ENCODE measurements around the gene DENND2C.

DNA sequence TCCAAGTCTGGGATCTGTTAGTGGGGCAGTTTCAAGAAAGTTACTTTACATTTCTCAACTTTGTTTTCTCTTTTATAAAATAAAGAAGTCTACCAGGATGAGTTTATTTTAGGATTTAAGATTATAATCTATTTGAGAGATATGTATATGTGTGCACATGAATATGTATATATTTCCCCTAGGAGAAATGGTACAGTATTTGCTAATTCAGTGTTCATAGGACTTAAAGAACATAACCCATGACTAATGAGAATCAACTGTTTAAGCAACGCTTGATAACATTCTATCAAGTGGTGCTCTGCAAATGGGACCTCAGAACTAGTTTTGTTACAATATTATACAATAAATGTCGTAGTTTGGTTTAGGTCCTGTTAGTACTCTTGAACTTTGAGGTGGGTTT is 95.5 kb downstream of the DENND2C start:
- TF ChIP-seq, protein P1, sequence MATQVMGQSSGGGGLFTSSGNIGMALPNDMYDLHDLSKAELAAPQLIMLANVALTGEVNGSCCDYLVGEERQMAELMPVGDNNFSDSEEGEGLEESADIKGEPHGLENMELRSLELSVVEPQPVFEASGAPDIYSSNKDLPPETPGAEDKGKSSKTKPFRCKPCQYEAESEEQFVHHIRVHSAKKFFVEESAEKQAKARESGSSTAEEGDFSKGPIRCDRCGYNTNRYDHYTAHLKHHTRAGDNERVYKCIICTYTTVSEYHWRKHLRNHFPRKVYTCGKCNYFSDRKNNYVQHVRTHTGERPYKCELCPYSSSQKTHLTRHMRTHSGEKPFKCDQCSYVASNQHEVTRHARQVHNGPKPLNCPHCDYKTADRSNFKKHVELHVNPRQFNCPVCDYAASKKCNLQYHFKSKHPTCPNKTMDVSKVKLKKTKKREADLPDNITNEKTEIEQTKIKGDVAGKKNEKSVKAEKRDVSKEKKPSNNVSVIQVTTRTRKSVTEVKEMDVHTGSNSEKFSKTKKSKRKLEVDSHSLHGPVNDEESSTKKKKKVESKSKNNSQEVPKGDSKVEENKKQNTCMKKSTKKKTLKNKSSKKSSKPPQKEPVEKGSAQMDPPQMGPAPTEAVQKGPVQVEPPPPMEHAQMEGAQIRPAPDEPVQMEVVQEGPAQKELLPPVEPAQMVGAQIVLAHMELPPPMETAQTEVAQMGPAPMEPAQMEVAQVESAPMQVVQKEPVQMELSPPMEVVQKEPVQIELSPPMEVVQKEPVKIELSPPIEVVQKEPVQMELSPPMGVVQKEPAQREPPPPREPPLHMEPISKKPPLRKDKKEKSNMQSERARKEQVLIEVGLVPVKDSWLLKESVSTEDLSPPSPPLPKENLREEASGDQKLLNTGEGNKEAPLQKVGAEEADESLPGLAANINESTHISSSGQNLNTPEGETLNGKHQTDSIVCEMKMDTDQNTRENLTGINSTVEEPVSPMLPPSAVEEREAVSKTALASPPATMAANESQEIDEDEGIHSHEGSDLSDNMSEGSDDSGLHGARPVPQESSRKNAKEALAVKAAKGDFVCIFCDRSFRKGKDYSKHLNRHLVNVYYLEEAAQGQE (IDR thresholded peaks at IDR 0.05; ENCODE audit: insufficient read depth in 1 of 2, low read depth in 2 of 2, low read length in 1 of 2) = no peak
- TF ChIP-seq, protein P2, sequence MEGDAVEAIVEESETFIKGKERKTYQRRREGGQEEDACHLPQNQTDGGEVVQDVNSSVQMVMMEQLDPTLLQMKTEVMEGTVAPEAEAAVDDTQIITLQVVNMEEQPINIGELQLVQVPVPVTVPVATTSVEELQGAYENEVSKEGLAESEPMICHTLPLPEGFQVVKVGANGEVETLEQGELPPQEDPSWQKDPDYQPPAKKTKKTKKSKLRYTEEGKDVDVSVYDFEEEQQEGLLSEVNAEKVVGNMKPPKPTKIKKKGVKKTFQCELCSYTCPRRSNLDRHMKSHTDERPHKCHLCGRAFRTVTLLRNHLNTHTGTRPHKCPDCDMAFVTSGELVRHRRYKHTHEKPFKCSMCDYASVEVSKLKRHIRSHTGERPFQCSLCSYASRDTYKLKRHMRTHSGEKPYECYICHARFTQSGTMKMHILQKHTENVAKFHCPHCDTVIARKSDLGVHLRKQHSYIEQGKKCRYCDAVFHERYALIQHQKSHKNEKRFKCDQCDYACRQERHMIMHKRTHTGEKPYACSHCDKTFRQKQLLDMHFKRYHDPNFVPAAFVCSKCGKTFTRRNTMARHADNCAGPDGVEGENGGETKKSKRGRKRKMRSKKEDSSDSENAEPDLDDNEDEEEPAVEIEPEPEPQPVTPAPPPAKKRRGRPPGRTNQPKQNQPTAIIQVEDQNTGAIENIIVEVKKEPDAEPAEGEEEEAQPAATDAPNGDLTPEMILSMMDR (IDR thresholded peaks at IDR 0.05) = no peak
- no peak for TF ChIP-seq TCF7L2 (IDR thresholded peaks at IDR 0.05; ENCODE audit: low read depth, low read length)
- TF ChIP-seq POLR2AphosphoS5 (IDR thresholded peaks at IDR 0.05; ENCODE audit: low read depth, low read length) = no peak
- TF ChIP-seq SIN3A (IDR thresholded peaks at IDR 0.05; ENCODE audit: borderline replicate concordance, insufficient read depth, low read depth, low read length) = no peak
